Fibroblast of peridontal ligament (primary cell): Measurements from ENCODE around the gene FAH.
"Not testable (repeated sequence)": the region's sequence is repeated elsewhere in the genome, so short reads cannot be mapped to it uniquely, and the experiment has no call there.

Experiments used
- DNase-seq: peaks from one replicate; pipeline ENCODE4 v3.0.0-alpha.2; 2010; ENCODE audit errors: extremely low read depth

Gene FAH

GRCh38 chr15:80152896-80153876 is at the start of gene FAH:
FAH (plus strand) TSS chr15:80152999; CDS start chr15:80153055, 56 bp downstream.
- peak; percentile 60 for DNase-seq

GRCh38 chr15:80105193-80105592 is 47.6 kb upstream of the FAH start:
- DNase-seq: no peak

GRCh38 chr15:80105595-80105994 is 47.2 kb upstream of the FAH start:
- DNase-seq: peak; percentile 43

GRCh38 chr15:80106051-80106450 is 46.7 kb upstream of the FAH start:
- peak; percentile 55 for DNase-seq

GRCh38 chr15:80107204-80107603 is 45.6 kb upstream of the FAH start:
- DNase-seq: no peak

GRCh38 chr15:80107774-80108173 is 45.0 kb upstream of the FAH start:
- DNase-seq: no peak

GRCh38 chr15:80109388-80109787 is 43.4 kb upstream of the FAH start:
- no peak for DNase-seq

- DNase-seq: no peak
These were observed 41.9 kb upstream of the FAH start for GRCh38 chr15:80110920-80111319.

GRCh38 chr15:80114114-80114513 is 38.7 kb upstream of the FAH start:
- DNase-seq: no peak

- DNase-seq: no peak
These were observed 37.8 kb upstream of the FAH start for GRCh38 chr15:80115021-80115420.

- no peak for DNase-seq
These were observed 33.8 kb upstream of the FAH start for GRCh38 chr15:80118956-80119355.

- no peak for DNase-seq
These were observed 32.2 kb upstream of the FAH start for GRCh38 chr15:80120636-80121035.

GRCh38 chr15:80121546-80121945 is 31.3 kb upstream of the FAH start:
- no peak for DNase-seq

- no peak for DNase-seq
These were observed 29.8 kb upstream of the FAH start for GRCh38 chr15:80123034-80123433.

- DNase-seq: not testable (repeated sequence)
These were observed 25.5 kb upstream of the FAH start for GRCh38 chr15:80127253-80127652.

GRCh38 chr15:80127911-80128310 is 24.9 kb upstream of the FAH start:
- no peak for DNase-seq

GRCh38 chr15:80132382-80132781 is 20.4 kb upstream of the FAH start:
- no peak for DNase-seq

GRCh38 chr15:80136854-80137253 is 15.9 kb upstream of the FAH start:
- no peak for DNase-seq

- DNase-seq: no peak
These were observed 13.8 kb upstream of the FAH start for GRCh38 chr15:80138961-80139360.

- no peak for DNase-seq
These were observed 11.9 kb upstream of the FAH start for GRCh38 chr15:80140909-80141308.

- DNase-seq: no peak
These were observed 10.7 kb upstream of the FAH start for GRCh38 chr15:80141916-80142598.

- no peak for DNase-seq
These were observed 10.2 kb upstream of the FAH start for GRCh38 chr15:80142646-80143045.

GRCh38 chr15:80151148-80151547 is 1.7 kb upstream of the FAH start:
- DNase-seq: no peak
